Measurements from ENCODE around the gene SENP3.

DNA sequence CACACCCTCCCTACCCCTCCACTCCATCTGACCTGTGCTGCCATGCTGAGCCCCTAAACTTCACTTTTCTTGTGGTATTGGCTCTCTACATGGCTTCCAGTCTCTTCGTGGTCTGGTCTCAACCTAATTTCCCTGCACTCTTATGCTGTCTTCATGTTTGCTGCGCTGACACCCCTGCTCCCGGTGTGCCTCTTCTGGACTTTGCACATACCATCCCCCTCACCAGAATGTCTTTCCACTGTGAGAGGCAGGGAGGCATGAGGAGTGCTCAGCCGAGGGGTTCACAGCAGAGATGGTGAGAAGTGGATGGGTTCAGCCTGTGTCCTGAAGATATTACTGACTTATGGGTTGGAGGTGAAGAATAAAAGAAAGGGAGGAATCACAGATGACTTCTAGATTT, 10.3 kb upstream of the SENP3 start:
- TF ChIP-seq, protein P1, sequence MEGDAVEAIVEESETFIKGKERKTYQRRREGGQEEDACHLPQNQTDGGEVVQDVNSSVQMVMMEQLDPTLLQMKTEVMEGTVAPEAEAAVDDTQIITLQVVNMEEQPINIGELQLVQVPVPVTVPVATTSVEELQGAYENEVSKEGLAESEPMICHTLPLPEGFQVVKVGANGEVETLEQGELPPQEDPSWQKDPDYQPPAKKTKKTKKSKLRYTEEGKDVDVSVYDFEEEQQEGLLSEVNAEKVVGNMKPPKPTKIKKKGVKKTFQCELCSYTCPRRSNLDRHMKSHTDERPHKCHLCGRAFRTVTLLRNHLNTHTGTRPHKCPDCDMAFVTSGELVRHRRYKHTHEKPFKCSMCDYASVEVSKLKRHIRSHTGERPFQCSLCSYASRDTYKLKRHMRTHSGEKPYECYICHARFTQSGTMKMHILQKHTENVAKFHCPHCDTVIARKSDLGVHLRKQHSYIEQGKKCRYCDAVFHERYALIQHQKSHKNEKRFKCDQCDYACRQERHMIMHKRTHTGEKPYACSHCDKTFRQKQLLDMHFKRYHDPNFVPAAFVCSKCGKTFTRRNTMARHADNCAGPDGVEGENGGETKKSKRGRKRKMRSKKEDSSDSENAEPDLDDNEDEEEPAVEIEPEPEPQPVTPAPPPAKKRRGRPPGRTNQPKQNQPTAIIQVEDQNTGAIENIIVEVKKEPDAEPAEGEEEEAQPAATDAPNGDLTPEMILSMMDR (IDR thresholded peaks at IDR 0.05; ENCODE audit: poor library complexity): no peak
- no peak for TF ChIP-seq EZH2 (IDR thresholded peaks at IDR 0.05; ENCODE audit: borderline replicate concordance)
- TF ChIP-seq EZH2phosphoT487 (IDR thresholded peaks at IDR 0.05; ENCODE audit: low read depth, severe bottlenecking, unreplicated experiment): no peak
